CD4-positive, alpha-beta T cell treated with Interleukin-10 for 1 hour (primary cell): ENCODE data around the gene GNAT3.

ENCODE experiments used
- DNase-seq: peaks from one replicate; pipeline ENCODE4 v3.0.0-alpha.2; 2020

GNAT3 gene

DNA sequence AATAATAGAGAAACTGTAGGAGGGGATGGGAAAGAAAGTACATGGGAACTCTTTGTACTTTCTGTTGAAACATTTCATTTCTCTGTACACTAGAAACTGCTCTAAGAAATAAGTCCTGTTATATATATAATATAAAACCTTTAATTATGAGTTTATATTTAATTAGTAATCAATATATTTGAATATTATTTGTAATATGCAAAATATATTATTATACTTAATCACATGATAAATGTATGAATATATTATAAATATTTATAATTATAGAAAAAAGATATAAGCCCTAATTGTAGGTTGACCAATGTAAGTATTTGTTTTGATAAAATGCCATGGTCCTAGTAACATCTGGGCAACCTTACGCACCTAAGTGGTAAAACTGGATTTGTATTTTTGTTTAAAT lies 51.0 kb downstream of the GNAT3 start:
- DNase-seq, result no peak

- no peak for DNase-seq
These were observed 51.9 kb downstream of the GNAT3 start for GRCh38 chr7:80459776-80460510.

- no peak for DNase-seq
These were observed 52.8 kb downstream of the GNAT3 start for GRCh38 chr7:80458822-80459725.

- no peak for DNase-seq
These were observed 58.0 kb downstream of the GNAT3 start for GRCh38 chr7:80453699-80454340.

DNA sequence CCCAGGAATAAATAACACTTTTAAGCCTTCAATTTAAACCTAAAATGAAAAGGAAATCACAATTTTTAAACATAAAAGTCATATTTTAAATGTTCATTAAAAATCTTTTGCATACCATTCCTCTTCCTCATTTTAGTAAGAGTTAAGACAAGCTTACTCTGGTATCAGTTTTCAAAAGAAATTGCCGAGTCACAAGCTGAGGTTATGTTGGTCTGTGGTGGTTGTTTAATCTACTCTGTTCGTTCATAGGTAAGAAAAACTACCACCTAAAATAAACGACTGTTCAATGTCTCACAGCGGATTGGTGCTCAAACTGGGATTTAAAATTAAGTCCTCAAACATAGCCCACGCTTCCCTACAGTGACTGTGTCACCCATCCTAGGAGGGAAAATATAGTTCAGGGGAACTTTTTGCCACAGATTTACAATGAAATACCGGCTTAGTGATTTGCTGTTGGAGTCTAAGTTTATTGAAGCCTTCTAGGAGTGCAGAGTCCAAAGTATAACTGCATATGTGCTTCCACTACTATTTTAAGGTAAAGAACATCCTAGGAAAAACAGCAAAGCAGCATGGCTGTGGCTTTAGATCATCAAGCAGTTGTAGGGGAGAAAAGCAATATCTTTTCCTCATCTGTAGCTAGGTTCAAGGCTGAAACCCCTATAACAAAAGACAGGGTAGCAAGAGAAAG lies 61.1 kb downstream of the GNAT3 start:
- no peak for DNase-seq

DNA sequence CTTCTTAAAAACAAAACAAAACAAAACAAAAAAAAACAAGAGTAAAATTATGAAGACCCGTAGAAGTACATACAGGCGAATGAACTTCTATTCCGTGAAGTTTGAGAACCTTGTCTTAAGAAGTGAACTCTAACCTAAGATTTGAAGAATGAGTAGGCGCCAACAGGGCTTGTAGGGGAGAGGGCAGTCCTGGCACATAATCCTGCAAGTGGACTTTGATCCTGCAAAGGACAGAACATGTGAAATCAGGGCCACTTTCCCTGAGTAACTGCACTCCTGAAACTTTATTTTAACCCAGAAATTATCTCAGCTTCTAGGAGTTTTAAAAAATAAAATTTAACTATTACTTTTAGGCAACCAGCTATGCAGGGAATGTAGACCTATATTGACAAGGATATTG lies 62.0 kb downstream of the GNAT3 start:
- DNase-seq, result no peak

DNA sequence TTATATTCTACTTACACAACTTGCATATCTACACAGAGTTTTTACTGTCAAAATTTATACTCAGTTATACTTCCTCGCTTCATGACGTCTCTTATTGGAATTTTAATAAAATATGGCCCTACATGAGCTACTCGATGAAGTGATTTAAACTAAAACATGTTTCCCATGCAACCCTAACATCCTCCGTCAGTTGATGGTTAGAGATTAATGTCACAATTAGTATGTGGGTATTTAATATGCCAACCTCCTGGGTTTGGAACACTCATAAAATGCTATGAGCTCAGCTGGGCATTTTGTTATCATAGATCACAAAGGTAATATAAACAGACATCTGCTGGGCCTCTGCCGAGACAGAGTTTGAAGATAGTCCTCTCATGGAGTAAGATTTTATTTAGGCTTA lies 66.5 kb downstream of the GNAT3 start:
- DNase-seq, result no peak

DNA sequence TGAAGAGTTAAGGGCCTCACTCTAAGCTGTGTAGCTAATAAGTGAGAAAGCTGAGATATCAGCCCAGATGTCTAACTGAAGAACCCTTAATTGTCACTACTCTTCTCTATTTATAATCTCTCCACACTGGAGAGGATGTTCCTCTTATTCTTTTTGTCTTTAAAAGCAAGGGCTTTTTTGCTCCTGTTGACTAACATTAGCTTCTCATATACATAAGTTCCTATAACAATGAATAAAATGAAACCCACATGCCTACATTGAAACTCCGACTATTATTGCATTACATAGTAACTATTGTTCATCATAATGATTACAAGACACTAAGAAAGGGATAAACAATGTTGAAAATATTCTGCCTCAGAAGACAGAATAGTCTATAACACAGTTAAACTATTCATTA lies 67.1 kb downstream of the GNAT3 start:
- DNase-seq, result no peak

GRCh38 chr7:80443325-80443724 lies 68.5 kb downstream of the GNAT3 start:
- no peak for DNase-seq

GRCh38 chr7:80440883-80441282 lies 71.0 kb downstream of the GNAT3 start:
- DNase-seq, result no peak

DNA sequence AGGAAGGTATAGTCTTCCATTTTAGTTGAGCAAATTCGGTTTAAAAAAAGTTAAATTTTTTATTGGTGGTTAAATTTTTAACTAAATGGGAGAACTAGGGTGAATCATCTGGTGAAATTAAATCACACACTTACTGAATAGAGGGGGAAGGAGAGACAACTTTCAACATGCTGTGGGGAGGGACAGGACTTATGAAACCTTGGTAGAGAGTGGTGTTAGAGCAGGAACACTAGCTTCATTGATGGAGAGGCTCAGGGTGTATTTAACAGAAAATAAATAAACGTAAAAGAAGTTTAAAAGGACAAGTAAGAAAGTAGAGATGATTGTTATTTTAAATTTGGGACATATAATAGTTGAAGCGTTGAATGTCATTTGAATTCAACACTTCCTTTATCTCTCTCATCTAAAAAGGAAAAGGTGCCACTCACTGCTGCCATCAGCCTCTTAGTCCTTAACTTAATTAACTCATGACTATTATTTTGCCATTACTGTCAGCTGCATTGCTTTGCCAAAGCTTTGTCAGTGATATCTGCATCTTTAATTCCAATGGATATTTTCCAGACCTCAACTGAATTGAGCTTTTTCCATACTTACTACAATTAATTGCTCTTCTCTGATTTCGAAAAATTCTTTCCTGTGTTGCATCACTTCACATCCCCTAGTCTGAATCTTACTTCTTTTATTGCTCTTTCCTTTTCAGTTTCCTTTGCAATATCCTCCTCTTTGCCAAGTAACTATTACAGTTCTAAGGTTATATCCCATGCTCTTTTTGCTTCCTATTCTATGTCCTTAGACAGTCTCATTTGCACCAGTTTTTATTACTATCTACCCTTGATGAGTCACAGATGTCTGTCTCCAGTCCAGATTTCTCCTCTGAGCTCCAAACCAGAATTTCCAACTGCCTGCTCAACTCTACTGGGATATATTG lies 71.7 kb downstream of the GNAT3 start:
- DNase-seq, result no peak

GRCh38 chr7:80435521-80435920 lies 76.3 kb downstream of the GNAT3 start:
- no peak for DNase-seq

DNA sequence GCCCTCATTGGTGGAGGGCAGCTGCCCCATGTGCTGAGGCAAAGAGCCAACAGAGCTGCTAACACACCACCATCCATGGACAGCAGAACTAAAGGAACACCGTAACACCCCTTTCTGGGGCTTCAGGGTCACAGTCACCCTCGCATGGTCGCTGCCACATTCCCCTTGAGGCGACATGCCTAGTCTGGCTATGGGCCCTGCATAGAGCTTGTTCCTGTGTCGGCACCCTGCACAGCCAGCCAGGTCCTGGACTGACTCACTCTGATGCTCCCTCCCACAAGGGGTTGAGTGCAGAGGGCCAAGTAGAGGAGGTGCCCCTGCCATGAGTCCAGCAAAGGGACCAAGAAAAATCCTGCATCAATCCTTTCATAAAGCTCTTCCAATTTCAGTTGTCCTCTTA lies 77.8 kb downstream of the GNAT3 start:
- no peak for DNase-seq

GRCh38 chr7:80432166-80432565 lies 79.7 kb downstream of the GNAT3 start:
- no peak for DNase-seq

DNA sequence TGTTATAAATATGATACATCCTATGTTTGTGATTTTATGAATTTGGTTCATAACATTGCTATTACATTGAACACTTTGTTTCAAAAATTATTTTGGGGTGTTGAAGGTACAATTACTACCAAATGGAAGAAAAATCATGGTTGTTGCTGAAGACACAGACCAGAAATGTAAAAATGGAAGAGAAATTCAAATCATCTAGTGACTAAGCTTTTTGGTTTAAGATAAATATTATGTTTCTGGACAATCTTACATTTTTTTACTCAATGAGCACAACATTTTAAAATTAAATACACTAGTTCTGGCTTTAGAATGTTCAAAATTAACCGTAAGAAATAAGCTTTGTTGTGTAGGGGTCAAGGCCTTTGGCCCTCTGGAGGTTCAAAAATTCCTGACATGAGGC lies 82.7 kb downstream of the GNAT3 start:
- DNase-seq, result no peak

DNA sequence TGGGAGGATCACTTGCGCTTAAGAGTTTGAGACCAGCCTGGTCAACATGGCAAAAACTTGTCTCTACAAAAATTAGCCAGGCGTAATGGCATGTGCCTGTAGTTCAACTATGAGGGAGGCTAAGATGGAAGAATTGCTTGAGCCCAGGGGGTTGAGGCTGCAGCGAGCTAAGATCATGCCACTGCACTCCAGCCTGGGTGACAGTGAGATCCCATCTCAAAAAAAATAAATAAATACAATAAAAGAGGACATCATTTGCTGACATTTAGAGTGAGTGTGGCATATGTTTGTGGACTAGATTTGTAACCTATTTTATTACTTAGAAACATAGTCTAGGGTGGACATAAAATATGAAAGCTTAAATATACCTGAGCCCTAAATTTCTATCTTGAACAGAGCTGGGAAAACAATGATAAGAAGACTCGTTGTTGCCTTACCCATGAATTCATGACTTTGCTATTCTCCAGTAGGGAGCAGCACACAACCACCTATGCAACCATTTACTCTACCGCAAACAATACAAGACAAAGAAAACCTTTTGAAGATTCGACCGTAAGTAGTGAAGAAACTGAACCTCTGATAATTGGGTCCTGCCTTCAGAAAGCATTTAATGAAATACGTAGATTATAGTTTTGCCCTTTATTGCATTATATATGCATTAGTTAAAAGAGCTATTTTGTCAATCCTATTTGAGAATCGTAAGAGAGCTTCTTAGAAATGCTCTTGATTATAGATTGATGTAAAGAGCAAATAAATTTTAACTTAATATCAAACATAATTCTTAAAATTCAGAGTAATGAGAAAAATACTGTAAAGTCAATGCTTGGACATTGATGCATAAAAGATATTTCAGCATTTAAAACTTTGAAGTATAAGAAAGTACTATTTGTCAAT lies 83.5 kb downstream of the GNAT3 start:
- DNase-seq, result no peak

DNA sequence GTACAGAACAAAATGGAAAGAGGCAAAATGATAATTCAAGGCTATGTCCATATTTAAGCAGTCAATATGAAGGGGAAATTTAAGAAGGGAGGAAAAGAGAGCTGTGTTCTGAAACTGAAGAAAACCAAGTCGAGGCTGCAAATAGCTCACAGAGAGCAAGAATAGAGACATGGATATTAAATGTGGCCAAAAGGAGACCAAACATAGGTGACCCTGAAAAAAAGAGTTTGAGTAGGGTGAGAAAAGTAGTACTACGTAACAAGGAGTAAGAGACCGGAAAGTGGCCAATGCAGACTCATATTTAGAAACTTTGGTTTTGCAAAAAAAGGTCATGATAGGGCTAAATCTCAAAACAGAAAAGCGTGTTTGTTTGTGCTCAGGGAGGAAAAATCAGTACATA lies 84.6 kb downstream of the GNAT3 start:
- DNase-seq, result no peak

DNA sequence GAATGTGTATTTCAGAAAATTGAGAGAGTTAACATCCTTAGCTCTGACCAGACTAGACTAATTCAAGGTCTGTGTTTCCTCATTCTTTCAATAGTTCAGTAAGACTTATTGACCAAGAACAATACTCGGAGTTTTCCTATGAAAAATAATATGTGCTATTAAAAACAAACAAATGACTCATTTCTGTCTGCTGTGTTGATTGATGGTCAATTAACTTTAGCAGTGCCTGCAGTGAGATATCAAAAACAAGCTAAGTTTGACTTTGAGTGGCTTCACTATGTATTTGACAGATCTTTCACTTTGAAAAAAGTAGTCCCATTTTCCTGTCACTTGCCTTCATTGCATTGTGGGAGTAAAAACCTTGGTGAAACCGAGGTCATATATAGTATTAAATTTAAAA lies 91.0 kb downstream of the GNAT3 start:
- no peak for DNase-seq

DNA sequence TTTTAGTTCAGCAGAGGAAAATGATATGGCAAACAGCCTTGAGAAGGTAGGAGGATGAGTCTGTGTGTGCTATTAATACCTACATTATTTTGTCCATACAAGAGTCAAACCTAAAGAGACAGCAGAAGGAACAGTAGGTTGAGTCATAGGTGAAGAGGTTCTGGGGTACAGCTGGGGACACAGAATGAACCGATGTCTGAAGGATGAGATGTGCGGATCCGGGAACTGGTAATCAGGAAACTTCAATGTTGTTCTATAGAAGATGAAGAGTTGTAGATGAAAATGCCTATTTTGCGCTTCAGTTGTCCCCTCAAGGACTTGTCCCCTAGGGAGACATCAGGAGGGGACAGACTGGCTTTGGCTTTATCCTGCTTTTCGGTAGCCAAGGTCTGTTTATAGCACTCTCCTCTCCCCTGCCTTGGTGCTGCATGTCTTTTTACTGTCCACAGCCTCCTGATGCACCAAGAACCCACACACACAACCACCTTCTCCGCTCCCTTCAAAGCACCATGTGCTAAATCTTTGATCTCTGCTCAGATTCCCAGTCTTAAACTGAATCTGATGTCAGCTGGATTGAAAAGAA lies 94.6 kb downstream of the GNAT3 start:
- no peak for DNase-seq

- DNase-seq, result no peak
These were observed 96.3 kb downstream of the GNAT3 start for GRCh38 chr7:80415522-80415921.

- DNase-seq, result no peak
These were observed 96.8 kb downstream of the GNAT3 start for GRCh38 chr7:80415114-80415513.
